CD14-positive monocyte (primary cell): Measurements from ENCODE around the gene RTN4RL1. TPM values are rescaled to one million over a fixed set of nuclear protein-coding genes. Genes with fewer than 3 reads are reported as not detected.

ENCODE experiments used
- DNase-seq, 3 donors: peaks; one replicate each; pipeline ENCODE4 v3.0.0-alpha.2; 2011 to 2022
- H2AFZ ChIP-seq: 2 replicates; pipeline ENCODE4 v1.6.0; 2012; ENCODE audit warnings: mild to moderate bottlenecking, low read depth, low read length, inconsistent platforms; ENCODE audit not compliant: insufficient read depth, poor library complexity, severe bottlenecking
- H3K27ac ChIP-seq, 2 donors: 1 replicate in 1 of 2; 2 replicates in 1 of 2; pipeline ENCODE4 v1.5.1; 2012 to 2013; ENCODE audit warnings: low read length in 2 of 2, control low read depth in 1 of 2, inconsistent platforms in 1 of 2, low read depth in 1 of 2, mild to moderate bottlenecking in 1 of 2
- H3K27me3 ChIP-seq, 2 donors: one replicate each; pipeline versions ENCODE4 v1.6.0 to v1.6.1; 2011 to 2013; ENCODE audit warnings: low read length in 2 of 2; ENCODE audit not compliant: control insufficient read depth in 2 of 2, insufficient read depth in 2 of 2
- H3K36me3 ChIP-seq, 2 donors: replicated peaks in 1 of 2; 1 replicate in 1 of 2; 2 replicates in 1 of 2; pipeline versions ENCODE4 v1.5.1 to v1.6.1; 2012 to 2013; ENCODE audit warnings: low read length in 2 of 2, control low read depth in 1 of 2, inconsistent platforms in 1 of 2, mild to moderate bottlenecking in 1 of 2; ENCODE audit not compliant: insufficient read depth in 2 of 2, control insufficient read depth in 1 of 2
- H3K4me1 ChIP-seq, 2 donors: 1 replicate in 1 of 2; 2 replicates in 1 of 2; pipeline versions ENCODE4 v1.5.1 to v1.6.1; 2012 to 2013; ENCODE audit warnings: low read length in 2 of 2, control low read depth in 1 of 2, inconsistent platforms in 1 of 2, mild to moderate bottlenecking in 1 of 2, moderate library complexity in 1 of 2; ENCODE audit not compliant: insufficient read depth in 2 of 2, control insufficient read depth in 1 of 2
- H3K4me2 ChIP-seq: replicated peaks from 2 replicates; pipeline ENCODE3; 2012; ENCODE audit warnings: low read length, moderate library complexity, mild to moderate bottlenecking; ENCODE audit not compliant: poor library complexity, severe bottlenecking; ENCODE audit errors: extremely low read depth
- H3K4me3 ChIP-seq, 3 experiments: fragments of 200-600 bp in 1 of 3; sonication (generic) in 1 of 3; replicated peaks in 1 of 3; 1 replicate in 2 of 3; 2 replicates in 1 of 3; pipeline ENCODE4 v1.5.1; 2011 to 2013; ENCODE audit warnings: low read length in 3 of 3, mild to moderate bottlenecking in 3 of 3, control low read depth in 2 of 3, low read depth in 2 of 3, inconsistent platforms in 1 of 3, moderate library complexity in 1 of 3
- H3K79me2 ChIP-seq: 2 replicates; pipeline ENCODE4 v1.6.0; 2012; ENCODE audit warnings: mild to moderate bottlenecking, control low read depth, inconsistent platforms, low read length, moderate library complexity; ENCODE audit not compliant: insufficient read depth
- H3K9ac ChIP-seq: 2 replicates; pipeline ENCODE4 v1.6.0; 2017; ENCODE audit warnings: low read length, mild to moderate bottlenecking; ENCODE audit not compliant: insufficient read depth, poor library complexity, severe bottlenecking
- H3K9me3 ChIP-seq, 2 donors: replicated peaks in 1 of 2; 1 replicate in 1 of 2; 2 replicates in 1 of 2; pipeline versions ENCODE4 v1.5.1 to v1.6.1; 2012 to 2013; ENCODE audit warnings: low read length in 2 of 2, control low read depth in 1 of 2; ENCODE audit not compliant: control insufficient read depth in 1 of 2, insufficient read depth in 1 of 2
- H4K20me1 ChIP-seq: 2 replicates; pipeline ENCODE4 v1.6.0; 2012; ENCODE audit warnings: mild to moderate bottlenecking, low read length, control low read depth, moderate library complexity; ENCODE audit not compliant: insufficient read depth
- H3K27ac Mint-ChIP-seq, 7 donors: one replicate each; pipeline ENCODE4 v1.8.0; 2020; ENCODE audit warnings: mild to moderate bottlenecking in 7 of 7, mixed read lengths in 7 of 7, moderate library complexity in 6 of 7, inconsistent platforms in 2 of 7
- H3K27me3 Mint-ChIP-seq, 3 donors: one replicate each; pipeline ENCODE4 v1.8.0; 2021 to 2022; ENCODE audit warnings: low read depth in 3 of 3, mild to moderate bottlenecking in 3 of 3, mixed read lengths in 3 of 3, moderate library complexity in 3 of 3, inconsistent platforms in 1 of 3
- H3K36me3 Mint-ChIP-seq, 2 donors: one replicate each; pipeline ENCODE4 v1.8.0; 2020; ENCODE audit warnings: mixed read lengths in 2 of 2, inconsistent platforms in 1 of 2, mild to moderate bottlenecking in 1 of 2
- H3K4me1 Mint-ChIP-seq: one replicate; pipeline ENCODE4 v1.8.0; 2020; ENCODE audit warnings: mild to moderate bottlenecking, mixed read lengths
- H3K4me3 Mint-ChIP-seq, 2 donors: one replicate each; pipeline ENCODE4 v1.8.0; 2020; ENCODE audit warnings: mild to moderate bottlenecking in 2 of 2, mixed read lengths in 2 of 2, moderate library complexity in 1 of 2
- H3K9me3 Mint-ChIP-seq, 7 donors: one replicate each; pipeline ENCODE4 v1.8.0; 2020 to 2022; ENCODE audit warnings: mixed read lengths in 7 of 7, mild to moderate bottlenecking in 6 of 7, moderate library complexity in 6 of 7, inconsistent platforms in 2 of 7
- CTCF ChIP-seq: fragments of 200-600 bp; IDR thresholded peaks from one replicate; pipeline ENCODE4 v1.8.0; 2022; ENCODE audit warnings: antibody characterized with exemption, mild to moderate bottlenecking
- WGBS: methylation state at CpG from one replicate; pipeline ENCODE4 v1.1.5; 2013; ENCODE audit warnings: missing lambda C conversion rate; ENCODE audit not compliant: insufficient coverage; 5-methylcytosine and 5-hydroxymethylcytosine counted together
- intact Hi-C, 2 donors: fragments of 100-400 bp; cut with micrococcal nuclease; formaldehyde crosslinking; loops; one replicate each; pipeline versions ENCODE4 v1.15.0 to v1.15.1; 2023
- polyA plus RNA-seq, 3 donors: library from polyadenylated mRNA; depleted of rRNA in 1 of 3; unstranded in 2 of 3; stranded (reverse) in 1 of 3; fragments of 300-500 nt in 2 of 3; fragments of >200 nt in 1 of 3; fragmentation: Illumina TruSeq in 2 of 3; gene quantifications; 1 replicate in 2 of 3; 2 replicates in 1 of 3; pipeline ENCODE4 v1.2.3, GENCODE V29; 2012 to 2021

Gene RTN4RL1
- polyA plus RNA-seq, 3 donors = 0.07 to 0.29 (median 0.11) TPM

DNA sequence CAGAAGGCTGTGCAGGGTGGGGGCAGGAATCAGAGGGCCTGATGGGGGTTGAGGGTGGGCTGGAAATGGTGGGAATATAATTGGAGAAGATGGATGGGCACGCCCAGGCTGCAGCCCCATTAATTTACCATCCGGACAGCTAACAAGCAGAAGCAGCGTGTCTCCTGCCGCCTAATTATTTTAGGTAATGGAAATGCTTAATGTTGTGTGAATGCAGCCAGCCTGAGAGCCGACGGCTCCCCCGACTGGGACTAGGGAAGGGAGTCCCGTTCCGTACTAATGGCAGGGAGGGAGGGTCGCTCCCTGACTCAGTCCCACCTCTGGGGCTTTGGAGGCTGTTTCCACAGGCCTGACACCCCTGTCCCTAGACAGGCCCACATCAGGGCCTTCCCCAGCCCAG, 12.0 kb upstream of the RTN4RL1 start:
- peaks cover under 1% of the 10 kb centered on the region for H3K79me2 ChIP-seq
- whole genome bisulfite sequencing = 98% methylated on average over 7 of the region's 10 CpGs
- no peak overlapping the region for H3K4me2 ChIP-seq
- intact Hi-C loops = loop anchor here in 1 of 2 donors (10.0 kb wide), 1 partner anchor 322 kb away; the partner anchor contains the start of gene TLCD2
- no peaks in the 10 kb centered on the region for H3K27me3 Mint-ChIP-seq
- H3K9me3 ChIP-seq = no peaks in the 10 kb centered on the region
- peaks cover 19 to 27% of the 10 kb centered on the region in 2 donors for H3K36me3 ChIP-seq
- H3K27ac ChIP-seq = no peak overlapping the region
- no peak overlapping the region for H3K4me3 ChIP-seq
- H3K27me3 ChIP-seq = no peaks in the 10 kb centered on the region
- H3K9ac ChIP-seq = no peak overlapping the region
- H3K9me3 Mint-ChIP-seq = no peaks in the 10 kb centered on the region
- TF ChIP-seq CTCF = no peak
- no peak overlapping the region for H3K27ac Mint-ChIP-seq
- H3K36me3 Mint-ChIP-seq = peaks cover 27 to 34% of the 10 kb centered on the region in 2 donors
- H3K4me3 Mint-ChIP-seq = no peak overlapping the region
- no peak for DNase-seq
- no peak overlapping the region for H2AFZ ChIP-seq
- no peaks in the 10 kb centered on the region for H4K20me1 ChIP-seq
- peaks cover 3% of the 10 kb centered on the region for H3K4me1 Mint-ChIP-seq
- peaks cover 6 to 8% of the 10 kb centered on the region in 2 donors for H3K4me1 ChIP-seq

- no peak for DNase-seq
- 96% methylated on average over 25 of the region's 29 CpGs for WGBS
- Mint-ChIP-seq H3K4me1 (peaks cover 7% of the 10 kb centered on the region), H3K27me3 (no peaks in the 10 kb centered on the region), H3K9me3 (no peaks in the 10 kb centered on the region), H3K36me3 (peaks cover 27 to 33% of the 10 kb centered on the region in 2 donors), H3K27ac (no peak overlapping the region), H3K4me3 (no peak overlapping the region)
- H3K36me3 ChIP-seq = peaks cover 19 to 27% of the 10 kb centered on the region in 2 donors
- no peak overlapping the region for H3K27ac ChIP-seq
- no peaks in the 10 kb centered on the region for H3K9me3 ChIP-seq
- H3K4me2 ChIP-seq = no peak overlapping the region
- H3K4me3 ChIP-seq = no peak overlapping the region
- H3K27me3 ChIP-seq = no peaks in the 10 kb centered on the region
- no peak overlapping the region for H3K9ac ChIP-seq
- no peak overlapping the region for H2AFZ ChIP-seq
- intact Hi-C loops = loop anchor here in 1 of 2 donors (10.0 kb wide), 1 partner anchor 321 kb away; the partner anchor contains the start of gene TLCD2
- H3K79me2 ChIP-seq = no peaks in the 10 kb centered on the region
- peaks cover 4 to 5% of the 10 kb centered on the region in 2 donors for H3K4me1 ChIP-seq
- no peak for TF ChIP-seq CTCF
- no peaks in the 10 kb centered on the region for H4K20me1 ChIP-seq
These were observed 10.7 kb upstream of the RTN4RL1 start for GRCh38 chr17:2035541-2036488.
